Stimulated activated CD4-positive, alpha-beta T cell treated with anti-CD3 and anti-CD28 coated beads, Interleukin-1b, Interleukin-23, amount 100 ng/mL, for 4 hours (primary cell): ENCODE data around the gene FILIP1.

Experiments used
- DNase-seq, 2 donors: peaks; one replicate each; pipeline ENCODE4 v3.0.0-alpha.2; 2020; ENCODE audit warnings: low read depth in 2 of 2

FILIP1 gene

GRCh38 chr6:75268121-75268987 lies 225.2 kb downstream of the FILIP1 start:
- no peak for DNase-seq

GRCh38 chr6:75267461-75267860 lies 226.1 kb downstream of the FILIP1 start:
- DNase-seq = no peak

- DNase-seq = no peak
These were observed 226.8 kb downstream of the FILIP1 start for GRCh38 chr6:75266716-75267291.

GRCh38 chr6:75263401-75263750 lies 230.2 kb downstream of the FILIP1 start:
- DNase-seq = no peak

GRCh38 chr6:75262716-75263400 lies 230.7 kb downstream of the FILIP1 start:
- DNase-seq = no peak

- no peak for DNase-seq
These were observed 232.3 kb downstream of the FILIP1 start for GRCh38 chr6:75261299-75261698.

- no peak for DNase-seq
These were observed 236.1 kb downstream of the FILIP1 start for GRCh38 chr6:75257343-75258087.

GRCh38 chr6:75250552-75250951 lies 243.0 kb downstream of the FILIP1 start:
- no peak for DNase-seq

GRCh38 chr6:75249837-75250236 lies 243.8 kb downstream of the FILIP1 start:
- no peak for DNase-seq

GRCh38 chr6:75246386-75246785 lies 247.2 kb downstream of the FILIP1 start:
- no peak for DNase-seq

- no peak for DNase-seq
These were observed 249.5 kb downstream of the FILIP1 start for GRCh38 chr6:75244063-75244584.

GRCh38 chr6:75243333-75244062 lies 250.1 kb downstream of the FILIP1 start, which contains the start of gene COX7A2:
Gene COX7A2 (minus strand): TSS chr6:75243801. CDS start chr6:75243734, 67 bp downstream.
- peak; percentile 63 to 67 for DNase-seq
